ENCODE results near the gene SLC25A41. TPM values are rescaled to one million over a fixed set of nuclear protein-coding genes. Genes with fewer than 3 reads are reported as not detected.

SLC25A41 gene
- total RNA-seq, 4 donors from 2014 or later: 0.21 TPM; not detected in 3

DNA sequence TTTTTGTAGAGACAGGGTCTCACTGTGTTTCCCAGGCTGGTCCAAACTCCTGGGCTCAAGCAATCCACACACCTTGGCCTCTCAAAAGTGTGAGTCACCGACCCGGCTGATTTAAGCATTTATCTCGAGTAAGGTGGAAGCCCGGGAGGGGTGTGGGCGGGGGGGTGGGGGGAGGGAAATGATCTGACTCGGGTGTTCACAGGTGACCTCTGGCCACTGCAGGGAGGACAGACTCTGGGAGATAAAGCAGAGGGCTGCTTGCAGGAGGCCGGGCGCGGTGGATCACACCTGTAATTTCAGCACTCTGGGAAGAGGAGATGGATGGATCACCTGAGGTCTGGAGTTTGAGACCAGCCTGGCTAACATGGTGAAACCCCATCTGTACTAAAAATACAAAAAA lies 40.1 kb upstream of the SLC25A41 start:
- 71% methylated on average over 9 of the region's 9 CpGs for WGBS, 2 donors
- H3K4me3 ChIP-seq (ENCODE audit: low read depth, poor library complexity, severe bottlenecking): no peak overlapping the region
- TF ChIP-seq POLR2A (IDR thresholded peaks at IDR 0.05): no peak
- TF ChIP-seq, protein P1, sequence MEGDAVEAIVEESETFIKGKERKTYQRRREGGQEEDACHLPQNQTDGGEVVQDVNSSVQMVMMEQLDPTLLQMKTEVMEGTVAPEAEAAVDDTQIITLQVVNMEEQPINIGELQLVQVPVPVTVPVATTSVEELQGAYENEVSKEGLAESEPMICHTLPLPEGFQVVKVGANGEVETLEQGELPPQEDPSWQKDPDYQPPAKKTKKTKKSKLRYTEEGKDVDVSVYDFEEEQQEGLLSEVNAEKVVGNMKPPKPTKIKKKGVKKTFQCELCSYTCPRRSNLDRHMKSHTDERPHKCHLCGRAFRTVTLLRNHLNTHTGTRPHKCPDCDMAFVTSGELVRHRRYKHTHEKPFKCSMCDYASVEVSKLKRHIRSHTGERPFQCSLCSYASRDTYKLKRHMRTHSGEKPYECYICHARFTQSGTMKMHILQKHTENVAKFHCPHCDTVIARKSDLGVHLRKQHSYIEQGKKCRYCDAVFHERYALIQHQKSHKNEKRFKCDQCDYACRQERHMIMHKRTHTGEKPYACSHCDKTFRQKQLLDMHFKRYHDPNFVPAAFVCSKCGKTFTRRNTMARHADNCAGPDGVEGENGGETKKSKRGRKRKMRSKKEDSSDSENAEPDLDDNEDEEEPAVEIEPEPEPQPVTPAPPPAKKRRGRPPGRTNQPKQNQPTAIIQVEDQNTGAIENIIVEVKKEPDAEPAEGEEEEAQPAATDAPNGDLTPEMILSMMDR (IDR thresholded peaks at IDR 0.05): no peak
- intact Hi-C loops (cut with DNase I; ENCODE audit: low total_unique reads): no loop called here
- DNase-seq (ENCODE audit: low spot score in 2 of 2): no peak

DNA sequence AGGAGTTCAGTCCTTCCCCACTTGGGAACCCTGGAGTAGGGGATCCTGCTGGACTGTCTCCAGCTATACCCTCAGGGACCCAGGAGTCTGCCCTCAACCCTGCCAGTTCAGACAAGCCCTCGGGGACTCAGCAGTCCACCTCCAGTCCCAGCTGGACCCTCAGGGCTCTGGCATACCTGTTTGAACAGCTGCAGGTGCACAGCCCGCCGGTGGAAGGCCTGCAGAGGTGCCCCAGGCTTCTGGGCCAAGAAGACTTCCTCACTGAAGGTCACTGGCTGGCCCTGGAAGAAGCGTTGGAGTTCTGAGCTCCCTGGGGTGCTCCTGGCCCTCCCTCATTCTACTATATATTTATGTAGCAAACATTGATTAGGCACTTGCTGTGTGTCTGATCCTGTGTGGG lies 39.1 kb upstream of the SLC25A41 start:
- intact Hi-C loops (cut with DNase I; ENCODE audit: low total_unique reads): no loop called here
- DNase-seq (ENCODE audit: low spot score in 2 of 2): no peak
- H3K4me3 ChIP-seq (ENCODE audit: low read depth, poor library complexity, severe bottlenecking): no peak overlapping the region
- TF ChIP-seq POLR2A (IDR thresholded peaks at IDR 0.05): no peak
- TF ChIP-seq, protein P1 (IDR thresholded peaks at IDR 0.05): no peak
- WGBS, 2 donors: 70 to 72% methylated on average over 4 of the region's 4 CpGs

DNA sequence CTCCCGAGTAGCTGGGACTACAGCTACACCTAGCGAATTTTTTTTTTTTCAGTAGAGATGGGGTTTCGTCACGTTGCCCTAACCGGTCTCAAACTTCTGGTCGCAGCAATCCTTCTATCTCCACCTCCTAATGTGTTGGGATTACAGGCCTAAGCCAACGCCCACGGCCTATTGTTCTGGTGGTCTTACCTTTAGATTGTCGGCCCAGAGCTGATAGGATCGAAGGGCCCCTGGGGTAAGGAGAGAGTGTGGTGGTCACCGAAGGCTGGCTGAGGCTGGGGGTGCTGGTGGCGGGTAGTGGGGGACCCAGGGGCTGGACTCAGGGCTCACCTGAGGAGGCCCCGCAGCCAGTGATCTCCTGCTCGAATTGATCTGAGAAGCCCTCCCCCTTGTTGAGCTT lies 37.5 kb upstream of the SLC25A41 start:
- TF ChIP-seq, protein P1 (IDR thresholded peaks at IDR 0.05): no peak
- TF ChIP-seq POLR2A (IDR thresholded peaks at IDR 0.05): no peak
- no peak for DNase-seq (ENCODE audit: low spot score in 2 of 2)
- WGBS, 2 donors: 84 to 91% methylated on average over 14 of the region's 14 CpGs
- intact Hi-C loops (cut with DNase I; ENCODE audit: low total_unique reads): no loop called here
- no peak overlapping the region for H3K4me3 ChIP-seq (ENCODE audit: low read depth, poor library complexity, severe bottlenecking)

DNA sequence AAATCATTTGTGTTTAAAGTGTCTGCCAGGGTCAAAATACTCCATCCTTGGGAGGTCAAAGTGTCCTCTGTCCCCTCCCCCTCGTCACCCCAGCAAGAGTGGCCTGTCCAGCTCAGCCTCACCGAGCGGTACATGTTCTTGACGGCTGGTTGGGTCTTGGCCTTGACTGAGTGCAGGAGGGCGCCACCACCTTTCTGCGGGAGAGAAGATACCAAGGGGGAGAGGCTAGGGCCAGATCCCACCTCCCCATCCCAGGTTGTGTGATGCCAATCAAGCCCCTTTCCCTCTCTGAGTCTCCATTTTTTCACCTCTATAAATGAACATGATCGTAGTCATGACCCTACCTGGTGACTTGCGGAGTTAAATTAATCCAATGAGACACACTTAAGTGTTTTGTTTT lies 36.6 kb upstream of the SLC25A41 start:
- no peak for DNase-seq (ENCODE audit: low spot score in 2 of 2)
- TF ChIP-seq, protein P1 (IDR thresholded peaks at IDR 0.05): no peak
- no peak for TF ChIP-seq POLR2A (IDR thresholded peaks at IDR 0.05)
- intact Hi-C loops (cut with DNase I; ENCODE audit: low total_unique reads): no loop called here
- WGBS, 2 donors: 79 to 84% methylated on average over 8 of the region's 8 CpGs
- no peak overlapping the region for H3K4me3 ChIP-seq (ENCODE audit: low read depth, poor library complexity, severe bottlenecking)

DNA sequence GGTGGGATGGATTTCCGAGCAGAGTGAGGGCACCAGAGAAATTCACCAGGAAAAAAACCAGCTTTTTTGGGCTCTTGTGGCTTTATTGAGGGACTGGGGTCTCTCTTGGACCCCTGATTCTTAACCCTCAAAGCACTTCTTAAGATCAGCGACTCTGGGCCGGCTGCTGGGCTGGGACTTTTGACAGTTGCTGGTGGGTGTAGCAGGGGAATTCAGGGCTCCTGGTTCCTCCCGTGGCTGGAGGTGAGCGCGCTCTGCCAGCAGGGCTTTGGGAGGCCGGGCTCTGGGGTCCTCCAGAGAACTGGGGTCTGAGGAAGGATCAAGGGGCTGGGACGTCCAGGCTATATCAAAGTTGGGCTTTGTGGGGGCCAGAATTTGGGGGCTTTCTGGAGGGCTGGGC lies 33.8 kb upstream of the SLC25A41 start:
- no peak for DNase-seq (ENCODE audit: low spot score in 2 of 2)
- intact Hi-C loops (cut with DNase I; ENCODE audit: low total_unique reads): no loop called here
- TF ChIP-seq, protein P1 (IDR thresholded peaks at IDR 0.05): no peak
- TF ChIP-seq POLR2A (IDR thresholded peaks at IDR 0.05): no peak

DNA sequence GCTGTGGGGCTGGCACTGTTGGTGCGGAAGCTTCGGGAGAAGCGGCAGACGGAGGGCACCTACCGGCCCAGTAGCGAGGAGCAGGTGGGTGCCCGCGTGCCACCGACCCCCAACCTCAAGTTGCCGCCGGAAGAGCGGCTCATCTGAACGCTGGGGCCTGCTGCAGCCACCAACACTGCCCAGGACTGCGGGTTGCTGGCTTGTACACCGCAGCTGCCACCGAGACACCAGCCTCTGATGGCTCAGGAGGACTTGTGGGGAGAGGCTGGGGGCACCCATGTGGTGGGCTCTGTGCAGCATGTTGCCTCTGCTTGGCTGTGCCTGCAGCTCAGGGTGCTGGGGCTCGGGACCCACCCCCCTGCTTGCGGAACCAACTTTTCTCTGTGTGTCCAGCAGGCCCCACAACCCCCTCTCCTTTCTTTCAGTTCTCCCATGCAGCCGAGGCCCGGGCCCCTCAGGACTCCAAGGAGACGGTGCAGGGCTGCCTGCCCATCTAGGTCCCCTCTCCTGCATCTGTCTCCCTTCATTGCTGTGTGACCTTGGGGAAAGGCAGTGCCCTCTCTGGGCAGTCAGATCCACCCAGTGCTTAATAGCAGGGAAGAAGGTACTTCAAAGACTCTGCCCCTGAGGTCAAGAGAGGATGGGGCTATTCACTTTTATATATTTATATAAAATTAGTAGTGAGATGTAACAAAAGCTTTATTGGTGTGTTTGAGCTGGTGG lies 33.1 kb upstream of the SLC25A41 start:
- no peak overlapping the region for H3K4me3 ChIP-seq (ENCODE audit: low read depth, poor library complexity, severe bottlenecking)
- no peak for TF ChIP-seq POLR2A (IDR thresholded peaks at IDR 0.05)
- TF ChIP-seq, protein P1 (IDR thresholded peaks at IDR 0.05): no peak
- DNase-seq (ENCODE audit: low spot score in 2 of 2): no peak
- intact Hi-C loops (cut with DNase I; ENCODE audit: low total_unique reads): no loop called here
- 90% methylated on average over 17 to 20 of the region's 21 CpGs for WGBS, 2 donors

More for the DNA sequence above, 33.8 kb upstream of the SLC25A41 start:
- H3K4me3 ChIP-seq (ENCODE audit: low read depth, poor library complexity, severe bottlenecking): no peak overlapping the region
- WGBS, 2 donors: 78% methylated on average over 8 of the region's 8 CpGs

Measured in lower leg skin (tissue), 4 donors.